Osteocyte (in vitro differentiated cells): ENCODE results near the gene PPIL6. TPM values are rescaled to one million over a fixed set of nuclear protein-coding genes. Genes with fewer than 3 reads are reported as not detected.
A peak's percentile ranks its signal among the peaks of the same experiment; 100 is the strongest.

Experiments
- DNase-seq: peaks from one replicate; pipeline ENCODE4 v3.0.0; 2021; ENCODE audit warnings: mixed read lengths; ENCODE audit not compliant: unreplicated experiment; ENCODE audit errors: extremely low spot score
- H3K27ac Mint-ChIP-seq: one replicate; pipeline ENCODE4 v1.8.0; 2021; ENCODE audit warnings: mild to moderate bottlenecking, mixed read lengths; ENCODE audit not compliant: unreplicated experiment
- H3K27me3 Mint-ChIP-seq: one replicate; pipeline ENCODE4 v1.8.0; 2021; ENCODE audit warnings: mixed read lengths; ENCODE audit not compliant: unreplicated experiment
- H3K36me3 Mint-ChIP-seq: one replicate; pipeline ENCODE4 v1.8.0; 2021; ENCODE audit warnings: mixed read lengths; ENCODE audit not compliant: unreplicated experiment
- H3K4me1 Mint-ChIP-seq: one replicate; pipeline ENCODE4 v1.8.0; 2021; ENCODE audit warnings: mixed read lengths; ENCODE audit not compliant: unreplicated experiment
- H3K4me3 Mint-ChIP-seq: one replicate; pipeline ENCODE4 v1.8.0; 2021; ENCODE audit warnings: mild to moderate bottlenecking, moderate library complexity, mixed read lengths; ENCODE audit not compliant: unreplicated experiment
- H3K9me3 Mint-ChIP-seq: one replicate; pipeline ENCODE4 v1.8.0; 2021; ENCODE audit warnings: mixed read lengths; ENCODE audit not compliant: unreplicated experiment
- CTCF ChIP-seq: fragments of 200-600 bp; sonication (generic); IDR thresholded peaks from 2 replicates; pipeline ENCODE4 v1.5.0; 2021; ENCODE audit warnings: antibody characterized with exemption, mild to moderate bottlenecking, moderate library complexity
- total RNA-seq: library from RNA; stranded (reverse); gene quantifications from 2 replicates; pipeline ENCODE4 v1.2.1, GENCODE V29; 2021

The PPIL6 gene
- total RNA-seq, 1 donor from 2014 or later = 1.9 TPM

- no peak for DNase-seq
- Mint-ChIP-seq H3K4me1 (no peaks in the 10 kb centered on the region), H3K27ac (no peak overlapping the region), H3K27me3 (peaks cover 7% of the 10 kb centered on the region), H3K36me3 (no peaks in the 10 kb centered on the region), H3K4me3 (no peak overlapping the region), H3K9me3 (no peaks in the 10 kb centered on the region)
- no peak for TF ChIP-seq CTCF
Measured at GRCh38 chr6:109420751-109421150, 19.7 kb downstream of the PPIL6 start.

- Mint-ChIP-seq H3K9me3 (peaks cover 4% of the 10 kb centered on the region), H3K4me1 (no peaks in the 10 kb centered on the region), H3K36me3 (no peaks in the 10 kb centered on the region), H3K27ac (no peak overlapping the region), H3K27me3 (peaks cover 24% of the 10 kb centered on the region), H3K4me3 (no peak overlapping the region)
- DNase-seq = no peak
- TF ChIP-seq CTCF = no peak
Measured at GRCh38 chr6:109417646-109418045, 22.8 kb downstream of the PPIL6 start.

DNA sequence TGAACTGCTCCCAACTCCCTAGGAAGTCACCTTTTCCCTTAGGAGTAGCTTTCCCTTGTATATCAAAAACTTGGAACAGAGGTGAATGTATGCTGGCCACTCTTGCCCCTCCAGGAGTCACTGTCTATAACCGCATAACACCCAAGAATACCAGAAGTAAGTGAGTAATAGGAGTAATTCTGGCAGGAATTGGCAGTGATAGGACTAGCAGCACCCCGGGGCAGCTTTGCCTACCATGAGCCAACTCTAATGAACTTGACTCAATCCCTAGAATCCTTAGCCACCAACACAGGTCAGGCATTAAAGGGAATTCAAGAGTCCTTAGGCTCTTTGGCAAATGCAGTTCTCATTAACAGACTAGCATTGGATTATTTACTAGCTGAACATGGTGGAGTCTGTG is 29.4 kb downstream of the PPIL6 start:
- Mint-ChIP-seq H3K27ac (no peak overlapping the region), H3K9me3 (peaks cover 9% of the 10 kb centered on the region), H3K27me3 (peaks cover 41% of the 10 kb centered on the region), H3K4me3 (no peak overlapping the region), H3K36me3 (peaks cover 3% of the 10 kb centered on the region), H3K4me1 (no peaks in the 10 kb centered on the region)
- no peak for TF ChIP-seq CTCF
- no peak for DNase-seq

DNA sequence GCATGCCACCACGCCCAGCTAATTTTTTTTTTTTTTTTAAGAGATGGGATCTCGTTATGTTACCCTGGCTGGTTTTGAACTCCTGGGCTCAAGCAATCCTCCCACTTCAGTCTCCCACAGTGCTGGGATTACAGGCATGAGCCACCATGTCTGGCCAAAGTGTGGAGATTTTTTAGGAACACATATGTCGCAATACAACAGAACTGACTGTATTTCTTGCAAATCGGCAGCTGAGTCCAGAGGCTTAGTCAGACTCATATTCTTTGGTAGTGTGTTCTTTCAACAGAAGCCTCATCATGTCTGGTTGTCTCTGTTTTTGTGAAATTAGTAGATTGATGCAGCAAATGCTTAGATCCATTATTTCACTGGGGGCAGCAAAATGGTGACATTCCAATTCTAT is 34.2 kb downstream of the PPIL6 start:
- no peaks in the 10 kb centered on the region for H3K4me1 Mint-ChIP-seq
- TF ChIP-seq CTCF = no peak
- no peaks in the 10 kb centered on the region for H3K9me3 Mint-ChIP-seq
- H3K36me3 Mint-ChIP-seq = no peaks in the 10 kb centered on the region
- DNase-seq = no peak
- no peak overlapping the region for H3K27ac Mint-ChIP-seq
- H3K27me3 Mint-ChIP-seq = peaks cover 24% of the 10 kb centered on the region
- no peak overlapping the region for H3K4me3 Mint-ChIP-seq

GRCh38 chr6:109397020-109397419 is 43.4 kb downstream of the PPIL6 start:
- no peaks in the 10 kb centered on the region for H3K36me3 Mint-ChIP-seq
- H3K27ac Mint-ChIP-seq = no peak overlapping the region
- DNase-seq = no peak
- no peaks in the 10 kb centered on the region for H3K9me3 Mint-ChIP-seq
- H3K27me3 Mint-ChIP-seq = peaks cover 7% of the 10 kb centered on the region
- no peaks in the 10 kb centered on the region for H3K4me1 Mint-ChIP-seq
- peak; percentile 38 for TF ChIP-seq CTCF
- no peak overlapping the region for H3K4me3 Mint-ChIP-seq
